Measurements from ENCODE around the gene EHD4.

The EHD4 gene

GRCh38 chr15:41994772-41995475 is 22.6 kb upstream of the EHD4 start:
- DNase-seq = no peak

- no peak for DNase-seq
These were observed 21.9 kb upstream of the EHD4 start for GRCh38 chr15:41994171-41994650.

GRCh38 chr15:41993472-41994170 is 21.3 kb upstream of the EHD4 start:
- no peak for DNase-seq

GRCh38 chr15:41992803-41993190 is 20.4 kb upstream of the EHD4 start:
- DNase-seq = no peak

GRCh38 chr15:41992151-41992802 is 19.9 kb upstream of the EHD4 start:
- no peak for DNase-seq

- DNase-seq = no peak
These were observed 18.3 kb upstream of the EHD4 start for GRCh38 chr15:41990691-41991090.

GRCh38 chr15:41990243-41990605 is 17.9 kb upstream of the EHD4 start:
- no peak for DNase-seq

- DNase-seq = peak; percentile 30 to 70 (median 58)
These were observed 17.4 kb upstream of the EHD4 start for GRCh38 chr15:41989573-41990242.

- peak in 1 of 3 experiments; percentile 15 for DNase-seq
These were observed 16.7 kb upstream of the EHD4 start for GRCh38 chr15:41988896-41989572.

- no peak for DNase-seq
These were observed 15.5 kb upstream of the EHD4 start for GRCh38 chr15:41987925-41988275.

GRCh38 chr15:41987246-41987924 is 15.0 kb upstream of the EHD4 start:
- DNase-seq = no peak

GRCh38 chr15:41985236-41986160 is 13.1 kb upstream of the EHD4 start:
- no peak for DNase-seq

- no peak for DNase-seq
These were observed 12.3 kb upstream of the EHD4 start for GRCh38 chr15:41984622-41985021.

- DNase-seq = no peak
These were observed 11.5 kb upstream of the EHD4 start for GRCh38 chr15:41983621-41984571.

GRCh38 chr15:41983221-41983620 is 10.9 kb upstream of the EHD4 start:
- no peak for DNase-seq

GRCh38 chr15:41982133-41982930 is 10.0 kb upstream of the EHD4 start:
- no peak for DNase-seq

GRCh38 chr15:41981371-41982132 is 9.2 kb upstream of the EHD4 start:
- DNase-seq = no peak

- DNase-seq = no peak
These were observed 8.4 kb upstream of the EHD4 start for GRCh38 chr15:41980654-41981323.

Data from NCI-H1417 (cell line).